HepG2 (cell line): ENCODE results near the gene INF2. TPM values are rescaled to one million over a fixed set of nuclear protein-coding genes. Genes with fewer than 3 reads are reported as not detected.

Experiments used
- AFF4 ChIP-seq: sonication (generic); formaldehyde crosslinking; IDR thresholded peaks from 2 replicates; pipeline ENCODE4 v1.4.0; 2020; ENCODE audit warnings: missing genetic modification reagents
- FOXC1 ChIP-seq: sonication (generic); formaldehyde crosslinking; IDR thresholded peaks from 2 replicates; pipeline ENCODE4 v1.8.0; 2022; ENCODE audit warnings: mild to moderate bottlenecking, missing genetic modification reagents, borderline replicate concordance
- JUNB ChIP-seq: sonication (generic); formaldehyde crosslinking; IDR thresholded peaks from 2 replicates; pipeline ENCODE4 v1.8.0; 2022; ENCODE audit warnings: missing genetic modification reagents, mild to moderate bottlenecking, borderline replicate concordance
- ONECUT2 ChIP-seq: sonication (generic); formaldehyde crosslinking; IDR thresholded peaks from 2 replicates; pipeline ENCODE4 v1.4.0; 2020; ENCODE audit warnings: missing genetic modification reagents
- RFX1 ChIP-seq: fragments of 450-650 bp; IDR thresholded peaks from 2 replicates; pipeline ENCODE4 v1.6.1; 2017
- SRY ChIP-seq: sonication (generic); formaldehyde crosslinking; IDR thresholded peaks from 2 replicates; pipeline ENCODE4 v1.8.0; 2022; ENCODE audit warnings: mild to moderate bottlenecking, missing genetic modification reagents
- TAF15 ChIP-seq: fragments of 200-400 bp; formaldehyde crosslinking; IDR thresholded peaks from one replicate; pipeline ENCODE4 v1.6.1; 2018; ENCODE audit warnings: mild to moderate bottlenecking, low read depth, low read length; ENCODE audit not compliant: poor library complexity, severe bottlenecking
- ZBTB49 ChIP-seq: sonication (generic); formaldehyde crosslinking; IDR thresholded peaks from 2 replicates; pipeline ENCODE4 v1.4.0; 2020; ENCODE audit warnings: missing genetic modification reagents, borderline replicate concordance
- ZKSCAN1 ChIP-seq: fragments of 150-350 bp; IDR thresholded peaks from 2 replicates; pipeline ENCODE4 v1.6.1; 2014; ENCODE audit warnings: low read length
- ZNF138 ChIP-seq: sonication (generic); formaldehyde crosslinking; IDR thresholded peaks from 2 replicates; pipeline ENCODE4 v1.5.0; 2020; ENCODE audit warnings: mild to moderate bottlenecking, low read depth, missing genetic modification reagents
- ZNF205 ChIP-seq: IDR thresholded peaks from 2 replicates; pipeline ENCODE4 v1.6.1; 2018; ENCODE audit warnings: missing biosample characterization, missing genetic modification reagents
- ZNF318 ChIP-seq: sonication (generic); formaldehyde crosslinking; IDR thresholded peaks from 2 replicates; pipeline ENCODE4 v1.4.0; 2020; ENCODE audit warnings: mild to moderate bottlenecking, missing genetic modification reagents
- ZNF567 ChIP-seq: sonication (generic); formaldehyde crosslinking; IDR thresholded peaks from 2 replicates; pipeline ENCODE4 v1.8.1; 2023; ENCODE audit warnings: mild to moderate bottlenecking, missing genetic modification reagents, borderline replicate concordance
- ZNF598 ChIP-seq: sonication (generic); formaldehyde crosslinking; IDR thresholded peaks from 2 replicates; pipeline ENCODE4 v1.5.1; 2020; ENCODE audit warnings: mild to moderate bottlenecking, missing genetic modification reagents, borderline replicate concordance
- polyA plus RNA-seq, 8 experiments: library from polyadenylated mRNA; depleted of rRNA in 3 of 8; stranded (reverse) in 7 of 8; unstranded in 1 of 8; fragments of >200 nt; fragmentation: Illumina TruSeq in 4 of 8; extraction: Trizol in 4 of 8; gene quantifications; 2 replicates each; pipeline versions ENCODE4 v1.2.1 to v1.2.3, GENCODE V29; 2011 to 2016; ENCODE audit warnings: low read depth in 4 of 8, missing spikeins in 1 of 8, mixed read lengths in 1 of 8; ENCODE audit not compliant: insufficient read depth in 1 of 8
- total RNA-seq, 5 experiments: library from RNA; depleted of rRNA; stranded (reverse); fragments of >200 nt; fragmentation: Illumina TruSeq; extraction: Trizol; gene quantifications; 2 replicates each; pipeline ENCODE4 v1.2.3, GENCODE V29; 2016; ENCODE audit warnings: low read depth in 1 of 5

INF2 gene
- total and polyA plus RNA-seq, 2 of the 13 experiments (the other 11 are each of a cell fraction or from before 2014, with no cell fraction given) = 16.4 to 26.4 TPM

GRCh38 chr14:104680806-104681688 lies 8.4 kb upstream of the INF2 start (continued):
- TF ChIP-seq AFF4 (CRISPR knock-in tag) (no peak), ZNF598 (CRISPR knock-in tag) (0 out of 2 replicates have a peak, but pooled peaks have one; percentile 23), ZKSCAN1 (no peak), FOXC1 (CRISPR knock-in tag) (no peak), SRY (CRISPR knock-in tag) (no peak), ZNF205 (no peak), ONECUT2 (no peak), ZBTB49 (CRISPR knock-in tag) (no peak), ZNF138 (CRISPR knock-in tag) (no peak), RFX1 (no peak), TAF15 (no peak), ZNF567 (CRISPR knock-in tag) (no peak), JUNB (CRISPR knock-in tag) (no peak), ZNF318 (CRISPR knock-in tag) (peak; percentile 48; the same call in 1 of the 2 replicates)
